Renal cortex interstitium (tissue), 3 donors: ENCODE results near the gene SUV39H2. TPM values are rescaled to one million over a fixed set of nuclear protein-coding genes. Genes with fewer than 3 reads are reported as not detected.

Experiments
- polyA plus RNA-seq, 3 donors: library from polyadenylated mRNA; unstranded; fragments of 120-200 nt; gene quantifications; one replicate each; pipeline ENCODE4 v1.2.1, GENCODE V29; 2013; ENCODE audit not compliant: insufficient read length in 3 of 3

SUV39H2 gene
- polyA plus RNA-seq, 3 donors, result 16.5 to 24.2 (median 21.4) TPM

Other genes with a start within 250 kb of the SUV39H2 start
- 100 to 1,000 TPM in 2 of 3 donors, 10 to 100 TPM in 1; 90.6 to 121 (median 117) TPM for gene FAM107B, start 104.0 kb upstream of the SUV39H2 start, polyA plus RNA-seq
- 1 to 10 TPM; 2.0 to 3.3 (median 2.6) TPM for gene CDNF, start 40.8 kb upstream of the SUV39H2 start, polyA plus RNA-seq
- 10 to 100 TPM; 18.8 to 23.6 (median 22.8) TPM for gene HSPA14, start 40.6 kb upstream of the SUV39H2 start, polyA plus RNA-seq
- gene MSANTD7, start 40.6 kb upstream of the SUV39H2 start, polyA plus RNA-seq, result 10 to 100 TPM; 15.4 to 17.3 (median 16.9) TPM
- gene DCLRE1C, start 75.2 kb downstream of the SUV39H2 start, polyA plus RNA-seq, result 10 to 100 TPM; 15.2 to 19.7 (median 17.0) TPM
- gene MEIG1, start 80.5 kb downstream of the SUV39H2 start, polyA plus RNA-seq, result 1 to 10 TPM; 1.1 to 2.9 (median 1.6) TPM
- gene OLAH, start 165.1 kb downstream of the SUV39H2 start, polyA plus RNA-seq, result under 1 TPM; 0.43 to 0.65 (median 0.51) TPM
- gene ACBD7, start 209.9 kb downstream of the SUV39H2 start, polyA plus RNA-seq, result 1 to 10 TPM; 5.8 to 8.4 (median 6.8) TPM
- 10 to 100 TPM; 28.9 to 31.0 (median 29.6) TPM for gene RPP38, start 218.5 kb downstream of the SUV39H2 start, polyA plus RNA-seq